Ishikawa (cell line): ENCODE measurements around the gene CSNK1A1L.

Source experiments
- CEBPB ChIP-seq: IDR thresholded peaks from 2 replicates; pipeline ENCODE4 v1.6.1; 2012
- CREB1 ChIP-seq: IDR thresholded peaks from 2 replicates; pipeline ENCODE4 v1.6.1; 2012; ENCODE audit warnings: low read depth
- EP300 ChIP-seq: IDR thresholded peaks from 2 replicates; pipeline ENCODE4 v1.6.1; 2012; ENCODE audit warnings: borderline replicate concordance
- NFIC ChIP-seq: IDR thresholded peaks from 2 replicates; pipeline ENCODE4 v1.6.1; 2012
- RAD21 ChIP-seq: IDR thresholded peaks from 2 replicates; pipeline ENCODE4 v1.6.1; 2012; ENCODE audit warnings: low read depth
- TAF1 ChIP-seq: IDR thresholded peaks from 2 replicates; pipeline ENCODE4 v1.6.1; 2012; ENCODE audit warnings: low read depth, mild to moderate bottlenecking
- TCF12 ChIP-seq: IDR thresholded peaks from 2 replicates; pipeline ENCODE4 v1.6.1; 2012; ENCODE audit warnings: low read depth
- YY1 ChIP-seq: IDR thresholded peaks from 2 replicates; pipeline ENCODE4 v1.6.1; 2012; ENCODE audit warnings: low read depth
- ZBTB7A ChIP-seq: IDR thresholded peaks from 2 replicates; pipeline ENCODE4 v1.6.1; 2012; ENCODE audit warnings: low read depth
- TF ChIP-seq, protein P1 (sequence below): IDR thresholded peaks from 2 replicates; pipeline ENCODE4 v1.6.1; 2012
- TF ChIP-seq, protein P2 (sequence below): IDR thresholded peaks from 2 replicates; pipeline ENCODE4 v1.6.1; 2012

DNA sequence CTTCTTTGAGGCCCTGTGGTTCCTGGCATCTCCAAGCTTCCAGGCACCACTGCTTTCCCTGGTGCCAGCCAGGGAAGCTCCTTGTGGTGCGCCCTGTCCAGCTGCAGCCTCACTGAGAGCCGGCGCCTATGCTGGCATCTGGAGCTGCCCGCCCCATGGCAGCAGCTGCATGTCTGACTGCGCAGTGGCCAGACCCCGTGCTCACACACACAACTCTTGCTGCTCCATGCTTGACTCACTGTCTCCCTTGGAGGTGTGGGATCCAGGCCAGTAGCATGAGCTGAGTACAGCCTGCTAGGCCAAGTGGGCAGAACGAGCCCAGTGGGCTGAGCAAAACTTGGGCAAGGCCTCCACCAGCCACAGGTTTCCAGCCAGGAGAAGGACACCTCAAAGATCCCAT, 34.5 kb downstream of the CSNK1A1L start:
- TF ChIP-seq, protein P1, sequence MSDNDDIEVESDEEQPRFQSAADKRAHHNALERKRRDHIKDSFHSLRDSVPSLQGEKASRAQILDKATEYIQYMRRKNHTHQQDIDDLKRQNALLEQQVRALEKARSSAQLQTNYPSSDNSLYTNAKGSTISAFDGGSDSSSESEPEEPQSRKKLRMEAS = no peak
- TF ChIP-seq, protein P2, sequence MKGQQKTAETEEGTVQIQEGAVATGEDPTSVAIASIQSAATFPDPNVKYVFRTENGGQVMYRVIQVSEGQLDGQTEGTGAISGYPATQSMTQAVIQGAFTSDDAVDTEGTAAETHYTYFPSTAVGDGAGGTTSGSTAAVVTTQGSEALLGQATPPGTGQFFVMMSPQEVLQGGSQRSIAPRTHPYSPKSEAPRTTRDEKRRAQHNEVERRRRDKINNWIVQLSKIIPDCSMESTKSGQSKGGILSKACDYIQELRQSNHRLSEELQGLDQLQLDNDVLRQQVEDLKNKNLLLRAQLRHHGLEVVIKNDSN = no peak
- no peak for TF ChIP-seq TCF12
- TF ChIP-seq TAF1 = no peak
- no peak for TF ChIP-seq CREB1
- TF ChIP-seq CEBPB = no peak
- no peak for TF ChIP-seq RAD21
- TF ChIP-seq EP300 = no peak
- TF ChIP-seq ZBTB7A = no peak
- TF ChIP-seq NFIC = no peak
- no peak for TF ChIP-seq YY1
